Measurements from ENCODE around the gene KCNMB4.
"Not testable (repeated sequence)": the region's sequence is repeated elsewhere in the genome, so short reads cannot be mapped to it uniquely, and the experiment has no call there.

The KCNMB4 gene

GRCh38 chr12:70379846-70380245, 13.8 kb downstream of the KCNMB4 start:
- DNase-seq: no peak

- DNase-seq: peak; percentile 8
Measured at GRCh38 chr12:70383484-70383883, 17.4 kb downstream of the KCNMB4 start.

- peak; percentile 7 for DNase-seq
Measured at GRCh38 chr12:70383886-70384285, 17.8 kb downstream of the KCNMB4 start.

GRCh38 chr12:70386771-70387170, 20.7 kb downstream of the KCNMB4 start:
- no peak for DNase-seq

- DNase-seq: no peak
Measured at GRCh38 chr12:70389678-70390077, 23.6 kb downstream of the KCNMB4 start.

GRCh38 chr12:70392631-70393030, 26.5 kb downstream of the KCNMB4 start:
- DNase-seq: not testable (repeated sequence)

GRCh38 chr12:70393787-70394499, 27.9 kb downstream of the KCNMB4 start:
- DNase-seq: peak; percentile 78

GRCh38 chr12:70398002-70398401, 31.9 kb downstream of the KCNMB4 start:
- DNase-seq: no peak

- no peak for DNase-seq
Measured at GRCh38 chr12:70398862-70399261, 32.8 kb downstream of the KCNMB4 start.

GRCh38 chr12:70399311-70399710, 33.2 kb downstream of the KCNMB4 start:
- no peak for DNase-seq

- DNase-seq: no peak
Measured at GRCh38 chr12:70400124-70400523, 34.0 kb downstream of the KCNMB4 start.

- no peak for DNase-seq
Measured at GRCh38 chr12:70402597-70402996, 36.5 kb downstream of the KCNMB4 start.

GRCh38 chr12:70403826-70404225, 37.7 kb downstream of the KCNMB4 start:
- DNase-seq: no peak

- DNase-seq: no peak
Measured at GRCh38 chr12:70408004-70408790, 42.1 kb downstream of the KCNMB4 start.

GRCh38 chr12:70415987-70416386, 49.9 kb downstream of the KCNMB4 start:
- no peak for DNase-seq

- DNase-seq: no peak
Measured at GRCh38 chr12:70417121-70417520, 51.0 kb downstream of the KCNMB4 start.

- peak; percentile 68 for DNase-seq
Measured at GRCh38 chr12:70418101-70418500, 52.0 kb downstream of the KCNMB4 start.

GRCh38 chr12:70422631-70423030, 56.5 kb downstream of the KCNMB4 start:
- DNase-seq: no peak

GRCh38 chr12:70426620-70427019, 60.5 kb downstream of the KCNMB4 start:
- DNase-seq: no peak

- DNase-seq: no peak
Measured at GRCh38 chr12:70427611-70428010, 61.5 kb downstream of the KCNMB4 start.

- no peak for DNase-seq
Measured at GRCh38 chr12:70430400-70430799, 64.3 kb downstream of the KCNMB4 start.

- DNase-seq: no peak
Measured at GRCh38 chr12:70436836-70437235, 70.7 kb downstream of the KCNMB4 start.

- DNase-seq: peak; percentile 40
Measured at GRCh38 chr12:70443062-70443673, 77.1 kb downstream of the KCNMB4 start.

- no peak for DNase-seq
Measured at GRCh38 chr12:70444903-70445302, 78.8 kb downstream of the KCNMB4 start.
